ELF-1 (cell line): ENCODE measurements around the gene CRYBA2.

Experiments used
- DNase-seq: peaks from one replicate; pipeline ENCODE4 v3.0.0-alpha.2; 2016; ENCODE audit warnings: low read depth, low spot score

CRYBA2 gene

GRCh38 chr2:218982586-218983262, 10.5 kb downstream of the CRYBA2 start:
- no peak for DNase-seq

GRCh38 chr2:218981881-218982585, 11.2 kb downstream of the CRYBA2 start:
- DNase-seq: peak; percentile 38

- DNase-seq: peak; percentile 52
Observed at GRCh38 chr2:218981390-218981880, 11.8 kb downstream of the CRYBA2 start.

- no peak for DNase-seq
Observed at GRCh38 chr2:218980735-218981389, 12.4 kb downstream of the CRYBA2 start.

GRCh38 chr2:218979846-218980734, 13.1 kb downstream of the CRYBA2 start:
- peak; percentile 95 for DNase-seq

GRCh38 chr2:218975060-218975777, 18.0 kb downstream of the CRYBA2 start:
- DNase-seq: no peak

- DNase-seq: no peak
Observed at GRCh38 chr2:218970894-218971293, 22.3 kb downstream of the CRYBA2 start.

- peak; percentile 45 for DNase-seq
Observed at GRCh38 chr2:218964041-218964771, 29.0 kb downstream of the CRYBA2 start.

- no peak for DNase-seq
Observed at GRCh38 chr2:218963601-218964000, 29.6 kb downstream of the CRYBA2 start.

GRCh38 chr2:218962859-218963492, 30.2 kb downstream of the CRYBA2 start:
- peak; percentile 99 for DNase-seq

- peak; percentile 67 for DNase-seq
Observed at GRCh38 chr2:218961651-218962570, 31.3 kb downstream of the CRYBA2 start.

GRCh38 chr2:218961229-218961628, 32.0 kb downstream of the CRYBA2 start:
- no peak for DNase-seq

GRCh38 chr2:218960309-218961165, 32.7 kb downstream of the CRYBA2 start:
- DNase-seq: peak; percentile 25

- DNase-seq: peak; percentile 40
Observed at GRCh38 chr2:218959761-218960308, 33.4 kb downstream of the CRYBA2 start.

GRCh38 chr2:218959141-218959731, 34.0 kb downstream of the CRYBA2 start, which contains the start of gene CDK5R2:
Gene CDK5R2 (plus strand): TSS chr2:218959666. CDS start chr2:218959821, 155 bp downstream.
- peak; percentile 93 for DNase-seq

- no peak for DNase-seq
Observed at GRCh38 chr2:218958276-218958675, 34.9 kb downstream of the CRYBA2 start.

- DNase-seq: no peak
Observed at GRCh38 chr2:218957671-218958070, 35.6 kb downstream of the CRYBA2 start.
